K562 (cell line): ENCODE data around the gene DHRS3. TPM values are rescaled to one million over a fixed set of nuclear protein-coding genes. Genes with fewer than 3 reads are reported as not detected.

Experiments
- ATAC-seq: fragments of 200-7000 bp; cut with Tn5 transposase; 3 replicates; pipeline ENCODE4 v1.9.1; 2020; ENCODE audit warnings: moderate library complexity
- BruUV-seq: library from RNA; stranded (reverse); fragments of 400-500 nt; replicated peaks from 2 replicates; lab custom pipeline; 2021; lab: Mats Ljungman, UMichigan
- CTCF ChIA-PET: fragments of 300-600 bp; formaldehyde crosslinking; extraction: SDS; loops from one replicate; lab custom pipeline; 2021; ENCODE audit warnings: low intra/inter-chr PET ratio; lab: Yijun Ruan, JAX
- POLR2A ChIA-PET: fragments of 300-600, 350-650 bp; sonication (Branson Sonifier 250); formaldehyde crosslinking; extraction: SDS; loops from one replicate; lab custom pipeline; 2021; ENCODE audit warnings: antibody characterized with exemption, inconsistent platforms; lab: Yijun Ruan, JAX
- DNase-seq, 4 experiments: peaks; one replicate each; pipeline versions ENCODE4 v3.0.0 to v3.0.0-alpha.2; 2011 to 2018; ENCODE audit warnings: low spot score in 3 of 4, mixed read lengths in 3 of 4; ENCODE audit errors: extremely low read depth in 1 of 4
- FAIRE-seq: peaks from 2 replicates; lab custom pipeline; 2011; peaks lifted over from hg19 to GRCh38; lab: Jason Lieb, UNC
- H2AFZ ChIP-seq: 2 replicates; pipeline ENCODE4 v1.6.0; 2011; ENCODE audit warnings: low read depth, low read length, control low read depth, inconsistent platforms
- H3K27ac ChIP-seq: fragments of 200-600 bp; 3 replicates; pipeline ENCODE4 v1.8.0; 2011; ENCODE audit warnings: low read depth, mild to moderate bottlenecking, control low read depth, inconsistent platforms, low read length, moderate library complexity, mixed read lengths; ENCODE audit errors: extremely low read depth
- H3K27me3 ChIP-seq, 2 experiments: fragments of 300-600 bp in 1 of 2; 2 replicates in 1 of 2; 3 replicates in 1 of 2; pipeline versions ENCODE4 v1.6.0 to v1.8.0; 2011; ENCODE audit warnings: inconsistent platforms in 2 of 2, low read length in 2 of 2, mild to moderate bottlenecking in 1 of 2, mixed read lengths in 1 of 2, moderate library complexity in 1 of 2; ENCODE audit not compliant: control insufficient read depth in 2 of 2, insufficient read depth in 2 of 2
- H3K36me3 ChIP-seq: fragments of 300-600 bp; 3 replicates; pipeline ENCODE4 v1.8.0; 2011; ENCODE audit warnings: mild to moderate bottlenecking, low read length, inconsistent platforms; ENCODE audit not compliant: control insufficient read depth, insufficient read depth
- H3K4me1 ChIP-seq, 2 experiments: fragments of 200-600 bp in 1 of 2; replicated peaks in 1 of 2; 2 replicates in 1 of 2; 3 replicates in 1 of 2; pipeline versions ENCODE4 v1.5.1 to v1.8.0; 2011; ENCODE audit warnings: inconsistent platforms in 2 of 2, low read length in 2 of 2, mild to moderate bottlenecking in 1 of 2, mixed read lengths in 1 of 2, moderate library complexity in 1 of 2; ENCODE audit not compliant: control insufficient read depth in 2 of 2, insufficient read depth in 2 of 2
- H3K4me2 ChIP-seq: 2 replicates; pipeline ENCODE4 v1.6.1; 2011; ENCODE audit warnings: low read length, control low read depth, inconsistent platforms, mixed read lengths; ENCODE audit not compliant: insufficient read depth
- H3K4me3 ChIP-seq: fragments of 200-600 bp; sonication (generic), shearing (Covaris generic); 2 replicates; pipeline ENCODE4 v1.5.1; 2016; ENCODE audit warnings: control low read depth, inconsistent platforms
- H3K79me2 ChIP-seq: fragments of 200-600 bp; 3 replicates; pipeline ENCODE4 v1.8.0; 2011; ENCODE audit warnings: low read length, inconsistent platforms; ENCODE audit not compliant: control insufficient read depth, insufficient read depth
- H3K9ac ChIP-seq, 2 experiments: 2 replicates each; pipeline versions ENCODE4 v1.6.0 to v1.6.1; 2011; ENCODE audit warnings: low read depth in 2 of 2, low read length in 2 of 2, control low read depth in 1 of 2, inconsistent platforms in 1 of 2, mild to moderate bottlenecking in 1 of 2, mixed read lengths in 1 of 2; ENCODE audit not compliant: insufficient read depth in 1 of 2
- H3K9me1 ChIP-seq: one replicate; pipeline ENCODE4 v1.6.0; 2011; ENCODE audit warnings: inconsistent platforms, mild to moderate bottlenecking, low read length, moderate library complexity; ENCODE audit not compliant: control insufficient read depth, insufficient read depth
- H3K9me3 ChIP-seq: replicated peaks from 2 replicates; pipeline ENCODE4 v1.5.1; 2011; ENCODE audit warnings: low read depth, low read length, inconsistent platforms; ENCODE audit not compliant: control insufficient read depth, insufficient read depth
- H4K20me1 ChIP-seq: replicated peaks from 2 replicates; pipeline ENCODE4 v1.6.1; 2011; ENCODE audit warnings: low read length, inconsistent platforms, mixed read lengths; ENCODE audit not compliant: control insufficient read depth, insufficient read depth
- BCOR ChIP-seq: fragments of 450-650 bp; IDR thresholded peaks from 2 replicates; pipeline ENCODE4 v1.6.1; 2016
- CHAMP1 ChIP-seq: fragments of 450-650 bp; IDR thresholded peaks from 2 replicates; pipeline ENCODE4 v1.6.1; 2016; ENCODE audit warnings: mild to moderate bottlenecking
- COPS2 ChIP-seq: fragments of 450-650 bp; conservative IDR thresholded peaks from 2 replicates; pipeline ENCODE4 v1.6.1; 2016; ENCODE audit warnings: mild to moderate bottlenecking, moderate library complexity
- ETV5 ChIP-seq: sonication (generic); formaldehyde crosslinking; IDR thresholded peaks from 2 replicates; pipeline ENCODE4 v1.4.0; 2020; ENCODE audit warnings: low read depth, mild to moderate bottlenecking, missing genetic modification reagents
- GABPB2 ChIP-seq: fragments of 250-450 bp; sonication (Bioruptor Pico); conservative IDR thresholded peaks from 2 replicates; pipeline ENCODE4 v1.5.1; 2021; ENCODE audit warnings: mild to moderate bottlenecking
- HDAC1 ChIP-seq, 2 experiments: fragments of 450-650 bp; IDR thresholded peaks; 2 replicates each; pipeline ENCODE4 v1.6.1; 2016 to 2017; ENCODE audit warnings: inconsistent platforms in 1 of 2, mild to moderate bottlenecking in 1 of 2, moderate library complexity in 1 of 2
- KAT2B ChIP-seq: IDR thresholded peaks from one replicate; pipeline ENCODE4 v1.6.1; 2012; ENCODE audit warnings: low read depth, mild to moderate bottlenecking, control low read depth, inconsistent platforms, low read length, moderate library complexity
- KDM1A ChIP-seq, 2 experiments: fragments of 450-650 bp; IDR thresholded peaks; 2 replicates each; pipeline ENCODE4 v1.6.1; 2016; ENCODE audit warnings: mild to moderate bottlenecking in 2 of 2
- MTF1 ChIP-seq: fragments of 250-450 bp; sonication (Bioruptor Pico); IDR thresholded peaks from 2 replicates; pipeline ENCODE4 v1.9.0; 2021; ENCODE audit warnings: moderate library complexity, mild to moderate bottlenecking, inconsistent platforms, borderline replicate concordance
- NUFIP1 ChIP-seq: fragments of 450-650 bp; IDR thresholded peaks from 2 replicates; pipeline ENCODE4 v1.6.1; 2018; ENCODE audit not compliant: partially characterized antibody
- RBM25 ChIP-seq: fragments of 200-400 bp; formaldehyde crosslinking; IDR thresholded peaks from 2 replicates; pipeline ENCODE4 v1.6.1; 2018; ENCODE audit warnings: low read length, low read depth, moderate library complexity; ENCODE audit not compliant: severe bottlenecking
- SMARCA4 ChIP-seq: fragments of 450-650 bp; IDR thresholded peaks from 2 replicates; pipeline ENCODE4 v1.6.1; 2016
- WHSC1 ChIP-seq: IDR thresholded peaks from one replicate; pipeline ENCODE4 v1.6.1; 2012; ENCODE audit warnings: low read length, control low read depth, inconsistent platforms
- ZNF12 ChIP-seq: sonication (generic); formaldehyde crosslinking; IDR thresholded peaks from 2 replicates; pipeline ENCODE4 v1.4.0; 2020; ENCODE audit warnings: mild to moderate bottlenecking, missing genetic modification reagents
- ZNF143 ChIP-seq: sonication (generic); formaldehyde crosslinking; IDR thresholded peaks from 2 replicates; pipeline ENCODE4 v1.9.0; 2022; ENCODE audit warnings: mild to moderate bottlenecking, missing genetic modification reagents
- ZNF76 ChIP-seq: fragments of 250-450 bp; sonication (Bioruptor Pico); IDR thresholded peaks from 2 replicates; pipeline ENCODE4 v1.4.0; 2020; ENCODE audit warnings: mild to moderate bottlenecking, moderate library complexity, borderline replicate concordance
- whole genome bisulfite sequencing: fragments of 100-300 bp; shearing (Covaris generic); methylation state at CpG from one replicate; pipeline ENCODE4 v1.1.6; 2016; ENCODE audit warnings: low coverage, mixed read lengths; ENCODE audit not compliant: insufficient coverage; ENCODE audit errors: missing lambda C conversion rate; 5-methylcytosine and 5-hydroxymethylcytosine counted together
- in situ Hi-C: fragments of 300-500 bp; cut with MboI; formaldehyde crosslinking; loops from 4 replicates; pipeline ENCODE4 v1.15.0; 2018; ENCODE audit warnings: inconsistent platforms, mixed read lengths
- intact Hi-C: fragments of 100-400 bp; cut with micrococcal nuclease; formaldehyde crosslinking; loops from 2 replicates; pipeline ENCODE4 v1.14.2; 2022
- polyA plus RNA-seq, 8 experiments: library from polyadenylated mRNA; depleted of rRNA in 4 of 8; stranded (reverse) in 5 of 8; unstranded in 3 of 8; fragments of >200 nt; fragmentation: Nextera tagmentation in 2 of 8; fragmentation: Illumina TruSeq in 1 of 8; extraction: Ambion mirVana in 2 of 8; extraction: Trizol in 1 of 8; gene quantifications; 2 replicates each; pipeline versions ENCODE4 v1.2.1 to v1.2.3, GENCODE V29; 2011 to 2014; ENCODE audit warnings: inconsistent platforms in 1 of 8, missing spikeins in 1 of 8
- total RNA-seq, 7 experiments: library from RNA; depleted of rRNA in 6 of 7; stranded (reverse); fragments of >200 nt in 6 of 7; fragmentation: Illumina TruSeq in 2 of 7; extraction: Trizol in 2 of 7; gene quantifications; 2 replicates each; pipeline versions ENCODE4 v1.2.1 to v1.2.3, GENCODE V29; 2011 to 2021; ENCODE audit warnings: low replicate concordance in 1 of 7
- TF ChIP-seq, protein P1 (sequence below): sonication (generic); formaldehyde crosslinking; IDR thresholded peaks from 2 replicates; pipeline ENCODE4 v1.4.0; 2020; ENCODE audit warnings: mild to moderate bottlenecking, missing genetic modification reagents
- TF ChIP-seq, protein P2 (sequence below): fragments of 250-450 bp; sonication (Bioruptor Pico); IDR thresholded peaks from 2 replicates; pipeline ENCODE4 v1.8.0; 2022; ENCODE audit warnings: moderate library complexity, mild to moderate bottlenecking, inconsistent platforms

Gene DHRS3
- total and polyA plus RNA-seq, 9 of the 15 experiments (the other 6 are each of a cell fraction or from before 2014, with no cell fraction given), result 21.0 to 116 (median 58.7) TPM

GRCh38 chr1:12546771-12547585 is 71.0 kb downstream of the DHRS3 start:
- no TSS peak for BruUV-seq
- Histone ChIP-seq H3K27me3 (no peaks in the 10 kb centered on the region), H3K27ac (no peak overlapping the region), H3K4me2 (no peak overlapping the region), H3K9ac (peak overlapping the region in 1 of 2 experiments; percentile 92; a peak in 1 of 4 replicates), H3K4me1 (peaks cover 25 to 39% of the 10 kb centered on the region in 2 experiments), H3K9me1 (no peaks in the 10 kb centered on the region), H3K36me3 (no peaks in the 10 kb centered on the region), H3K9me3 (no peaks in the 10 kb centered on the region), H3K4me3 (no peak overlapping the region), H4K20me1 (no peaks in the 10 kb centered on the region), H2AFZ (peak overlapping the region; percentile 1), H3K79me2 (no peaks in the 10 kb centered on the region)
- in situ Hi-C loops, result no loop called here
- WGBS, result 59% methylated on average over 17 of the region's 17 CpGs
- DNase-seq, result peak in 1 of 4 experiments; percentile 33
- FAIRE-seq, result no peak
- ChIA-PET CTCF (no interaction called here), POLR2A (interaction anchor here (0.6 to 1.0 kb wide), 4 partner anchors 19 to 52 kb away, joined by 3 to 4 read pairs (median 4); no protein-coding TSS in a partner anchor)
- no peak for ATAC-seq
- intact Hi-C loops, result no loop called here
- TF ChIP-seq ZNF143 (CRISPR knock-in tag), result no peak
- no peak for TF ChIP-seq CHAMP1
- TF ChIP-seq ZNF12 (CRISPR knock-in tag), result no peak
- no peak for TF ChIP-seq ZNF76 (CRISPR knock-in tag)
- no peak for TF ChIP-seq KAT2B
- TF ChIP-seq RBM25, result peak; percentile 28
- TF ChIP-seq WHSC1, result no peak
- no peak for TF ChIP-seq ETV5
- TF ChIP-seq COPS2, result no peak
- TF ChIP-seq, protein P1, sequence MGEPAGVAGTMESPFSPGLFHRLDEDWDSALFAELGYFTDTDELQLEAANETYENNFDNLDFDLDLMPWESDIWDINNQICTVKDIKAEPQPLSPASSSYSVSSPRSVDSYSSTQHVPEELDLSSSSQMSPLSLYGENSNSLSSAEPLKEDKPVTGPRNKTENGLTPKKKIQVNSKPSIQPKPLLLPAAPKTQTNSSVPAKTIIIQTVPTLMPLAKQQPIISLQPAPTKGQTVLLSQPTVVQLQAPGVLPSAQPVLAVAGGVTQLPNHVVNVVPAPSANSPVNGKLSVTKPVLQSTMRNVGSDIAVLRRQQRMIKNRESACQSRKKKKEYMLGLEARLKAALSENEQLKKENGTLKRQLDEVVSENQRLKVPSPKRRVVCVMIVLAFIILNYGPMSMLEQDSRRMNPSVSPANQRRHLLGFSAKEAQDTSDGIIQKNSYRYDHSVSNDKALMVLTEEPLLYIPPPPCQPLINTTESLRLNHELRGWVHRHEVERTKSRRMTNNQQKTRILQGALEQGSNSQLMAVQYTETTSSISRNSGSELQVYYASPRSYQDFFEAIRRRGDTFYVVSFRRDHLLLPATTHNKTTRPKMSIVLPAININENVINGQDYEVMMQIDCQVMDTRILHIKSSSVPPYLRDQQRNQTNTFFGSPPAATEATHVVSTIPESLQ (CRISPR knock-in tag), result no peak
- no peak for TF ChIP-seq MTF1 (CRISPR knock-in tag)
- TF ChIP-seq GABPB2 (CRISPR knock-in tag), result no peak
- TF ChIP-seq KDM1A (IDR thresholded peaks at IDR 0.05), result peak in 1 of 2 experiments; percentile 26; a peak in 1 of 4 replicates
- TF ChIP-seq, protein P2, sequence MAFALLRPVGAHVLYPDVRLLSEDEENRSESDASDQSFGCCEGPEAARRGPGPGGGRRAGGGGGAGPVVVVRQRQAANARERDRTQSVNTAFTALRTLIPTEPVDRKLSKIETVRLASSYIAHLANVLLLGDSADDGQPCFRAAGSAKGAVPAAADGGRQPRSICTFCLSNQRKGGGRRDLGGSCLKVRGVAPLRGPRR (CRISPR knock-in tag), result no peak
- TF ChIP-seq HDAC1 (IDR thresholded peaks at IDR 0.05), result no peak
- no peak for TF ChIP-seq NUFIP1
- TF ChIP-seq SMARCA4, result no peak
- peak; percentile 76; the same call in 1 of the 2 replicates for TF ChIP-seq BCOR
